Endothelial cell of umbilical vein (primary cell): Measurements from ENCODE around the gene ANKRD34A. TPM values are rescaled to one million over a fixed set of nuclear protein-coding genes. Genes with fewer than 3 reads are reported as not detected.

ENCODE experiments used
- BruUV-seq: library from RNA; stranded (reverse); fragments of 400-500 nt; replicated peaks from 2 replicates; lab custom pipeline; 2021; lab: Mats Ljungman, UMichigan
- CTCF ChIA-PET: fragments of 300-600, 350-600 bp; sonication (Branson Sonifier 250); formaldehyde crosslinking; loops from one replicate; lab custom pipeline; 2021; ENCODE audit warnings: antibody characterized with exemption, inconsistent platforms; lab: Charles Lee
- POLR2A ChIA-PET: fragments of 300-600, 350-600 bp; sonication (Branson Sonifier 250); formaldehyde crosslinking; loops from one replicate; lab custom pipeline; 2021; ENCODE audit warnings: antibody characterized with exemption, inconsistent platforms; lab: Charles Lee
- DNase-seq: peaks from one replicate; pipeline ENCODE4 v3.0.0-alpha.2; 2011; ENCODE audit warnings: low read depth, low spot score
- FAIRE-seq: peaks from 2 replicates; lab custom pipeline; 2011; peaks lifted over from hg19 to GRCh38; lab: Jason Lieb, UNC
- H2AFZ ChIP-seq: 2 replicates; pipeline ENCODE4 v1.6.0; 2012; ENCODE audit warnings: low read depth, low read length, control low read depth, inconsistent platforms
- H3K27ac ChIP-seq: 2 replicates; pipeline ENCODE4 v1.5.1; 2011; ENCODE audit warnings: low read depth, mild to moderate bottlenecking, control low read depth, low read length, moderate library complexity; ENCODE audit not compliant: insufficient read depth
- H3K27me3 ChIP-seq, 2 experiments: 2 replicates each; pipeline versions ENCODE4 v1.6.0 to v1.6.1; 2011; ENCODE audit warnings: low read length in 2 of 2, mixed read lengths in 1 of 2; ENCODE audit not compliant: control insufficient read depth in 2 of 2, insufficient read depth in 2 of 2
- H3K36me3 ChIP-seq, 2 experiments: 2 replicates in 1 of 2; 3 replicates in 1 of 2; pipeline ENCODE4 v1.5.1; 2011; ENCODE audit warnings: low read length in 2 of 2, mild to moderate bottlenecking in 1 of 2, moderate library complexity in 1 of 2; ENCODE audit not compliant: control insufficient read depth in 2 of 2, insufficient read depth in 2 of 2; ENCODE audit errors: extremely low read depth in 1 of 2
- H3K4me1 ChIP-seq: 3 replicates; pipeline ENCODE4 v1.5.1; 2011; ENCODE audit warnings: mild to moderate bottlenecking, low read length; ENCODE audit not compliant: control insufficient read depth, insufficient read depth; ENCODE audit errors: extremely low read depth
- H3K4me2 ChIP-seq: 2 replicates; pipeline ENCODE4 v1.6.1; 2011; ENCODE audit warnings: low read length, control low read depth, mixed read lengths; ENCODE audit not compliant: insufficient read depth
- H3K4me3 ChIP-seq, 3 experiments: fragments of 200-600 bp in 1 of 3; sonication (generic), shearing (Covaris generic) in 1 of 3; replicated peaks in 1 of 3; 2 replicates each; pipeline ENCODE4 v1.5.1; 2011 to 2016; ENCODE audit warnings: control low read depth in 3 of 3, low read length in 3 of 3, mild to moderate bottlenecking in 2 of 3, inconsistent platforms in 1 of 3, low read depth in 1 of 3, moderate library complexity in 1 of 3; ENCODE audit not compliant: insufficient read depth in 1 of 3
- H3K79me2 ChIP-seq: 2 replicates; pipeline ENCODE4 v1.6.0; 2012; ENCODE audit warnings: low read length, inconsistent platforms; ENCODE audit not compliant: control insufficient read depth, insufficient read depth
- H3K9ac ChIP-seq: replicated peaks from 2 replicates; pipeline ENCODE3; 2011; ENCODE audit warnings: low read length, control low read depth; ENCODE audit not compliant: insufficient read depth; ENCODE audit errors: extremely low read depth
- H3K9me1 ChIP-seq: replicated peaks from 3 replicates; pipeline ENCODE4 v1.6.0; 2011; ENCODE audit warnings: mild to moderate bottlenecking, low read length; ENCODE audit not compliant: control insufficient read depth, insufficient read depth; ENCODE audit errors: extremely low read depth
- H3K9me3 ChIP-seq: replicated peaks from 2 replicates; pipeline ENCODE4 v1.5.1; 2012; ENCODE audit warnings: low read length, inconsistent platforms; ENCODE audit not compliant: control insufficient read depth, insufficient read depth
- H4K20me1 ChIP-seq: replicated peaks from 2 replicates; pipeline ENCODE3; 2011; ENCODE audit warnings: mild to moderate bottlenecking, low read length; ENCODE audit not compliant: control insufficient read depth, insufficient read depth; ENCODE audit errors: extremely low read depth
- EZH2 ChIP-seq: IDR thresholded peaks from 2 replicates; pipeline ENCODE4 v1.6.1; 2012; ENCODE audit warnings: borderline replicate concordance, low read depth, mild to moderate bottlenecking, moderate library complexity, low read length, inconsistent platforms; ENCODE audit not compliant: severe bottlenecking
- FOS ChIP-seq: IDR thresholded peaks from 2 replicates; pipeline ENCODE4 v1.6.1; 2011; ENCODE audit warnings: mild to moderate bottlenecking, low read length, moderate library complexity, borderline replicate concordance; ENCODE audit not compliant: insufficient read depth
- GATA2 ChIP-seq: IDR thresholded peaks from 2 replicates; pipeline ENCODE4 v1.7.0; 2011; ENCODE audit warnings: low read depth, mild to moderate bottlenecking, moderate library complexity, mixed read lengths, low read length; ENCODE audit not compliant: insufficient read length, insufficient read depth
- JUN ChIP-seq: IDR thresholded peaks from 2 replicates; pipeline ENCODE4 v1.6.1; 2011; ENCODE audit warnings: borderline replicate concordance, low read depth; ENCODE audit not compliant: insufficient read length, insufficient read depth
- MYC ChIP-seq: IDR thresholded peaks from one replicate; pipeline ENCODE4 v1.6.1; 2011; ENCODE audit warnings: mild to moderate bottlenecking, low read depth, low read length
- POLR2A ChIP-seq: IDR thresholded peaks from 2 replicates; pipeline ENCODE4 v1.6.1; 2012; ENCODE audit warnings: low read depth, mild to moderate bottlenecking, control low read depth, low read length
- POLR2AphosphoS5 ChIP-seq: IDR thresholded peaks from 2 replicates; pipeline ENCODE4 v1.6.1; 2012; ENCODE audit warnings: low read depth, mild to moderate bottlenecking, control low read depth, low read length, moderate library complexity; ENCODE audit not compliant: insufficient read depth
- dilution Hi-C: fragments of 300-500 bp; cut with MboI; formaldehyde crosslinking; loops from one replicate; pipeline ENCODE4 v1.15.0; 2019; ENCODE audit warnings: low sequenced_read_pairs; ENCODE audit not compliant: extremely low pct_ligation_motif_present
- intact Hi-C: fragments of 100-400 bp; cut with micrococcal nuclease; formaldehyde crosslinking; loops from one replicate; pipeline ENCODE4 v1.10.0; 2022
- polyA plus RNA-seq, 4 experiments: library from polyadenylated mRNA; depleted of rRNA in 3 of 4; stranded (reverse) in 3 of 4; unstranded in 1 of 4; fragments of >200 nt; gene quantifications; 2 replicates each; pipeline versions ENCODE4 v1.2.1 to v1.2.3, GENCODE V29; 2011 to 2012; ENCODE audit warnings: missing spikeins in 1 of 4
- total RNA-seq: library from RNA; stranded (reverse); gene quantifications from 2 replicates; pipeline ENCODE4 v1.2.3, GENCODE V29; 2021
- TF ChIP-seq, protein P1 (sequence below): IDR thresholded peaks from 2 replicates; pipeline ENCODE4 v1.6.1; 2011; ENCODE audit not compliant: insufficient read depth, insufficient read length
- TF ChIP-seq, protein P2 (sequence below), 2 donors: IDR thresholded peaks; 1 replicate in 1 of 2; 2 replicates in 1 of 2; pipeline ENCODE4 v1.5.1; 2011; ENCODE audit warnings: low read length in 2 of 2, mild to moderate bottlenecking in 2 of 2, moderate library complexity in 2 of 2, control low read depth in 1 of 2, inconsistent platforms in 1 of 2, low read depth in 1 of 2; ENCODE audit not compliant: insufficient read depth in 1 of 2; ENCODE audit errors: extremely low read depth in 1 of 2

ANKRD34A gene
- total and polyA plus RNA-seq, 2 donors (not counting 3 experiments of a cell fraction or from before 2014, with no cell fraction given) = 0.24 to 0.43 TPM

DNA sequence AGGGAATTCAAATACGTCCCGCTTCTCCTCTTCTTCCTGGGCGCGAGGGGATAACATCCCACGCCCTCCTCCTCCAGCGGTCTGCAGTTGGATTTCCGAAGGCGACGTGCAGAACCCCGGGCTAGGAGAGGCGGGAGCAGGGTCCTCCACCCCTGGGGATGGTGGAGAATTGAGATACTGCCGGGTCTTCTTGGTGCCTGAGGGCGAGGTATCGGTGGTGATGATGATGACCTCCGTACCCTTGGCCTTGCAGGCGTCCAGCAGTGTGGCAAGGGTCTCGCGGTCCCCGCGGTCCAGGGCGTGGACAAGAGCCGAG lies 3.3 kb downstream of the ANKRD34A start:
- no peaks in the 10 kb centered on the region for H3K9me3 ChIP-seq
- peaks cover 46% of the 10 kb centered on the region for H3K4me1 ChIP-seq
- TF ChIP-seq, protein P1, sequence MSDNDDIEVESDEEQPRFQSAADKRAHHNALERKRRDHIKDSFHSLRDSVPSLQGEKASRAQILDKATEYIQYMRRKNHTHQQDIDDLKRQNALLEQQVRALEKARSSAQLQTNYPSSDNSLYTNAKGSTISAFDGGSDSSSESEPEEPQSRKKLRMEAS = no peak
- no peak for TF ChIP-seq POLR2A
- TF ChIP-seq, protein P2, sequence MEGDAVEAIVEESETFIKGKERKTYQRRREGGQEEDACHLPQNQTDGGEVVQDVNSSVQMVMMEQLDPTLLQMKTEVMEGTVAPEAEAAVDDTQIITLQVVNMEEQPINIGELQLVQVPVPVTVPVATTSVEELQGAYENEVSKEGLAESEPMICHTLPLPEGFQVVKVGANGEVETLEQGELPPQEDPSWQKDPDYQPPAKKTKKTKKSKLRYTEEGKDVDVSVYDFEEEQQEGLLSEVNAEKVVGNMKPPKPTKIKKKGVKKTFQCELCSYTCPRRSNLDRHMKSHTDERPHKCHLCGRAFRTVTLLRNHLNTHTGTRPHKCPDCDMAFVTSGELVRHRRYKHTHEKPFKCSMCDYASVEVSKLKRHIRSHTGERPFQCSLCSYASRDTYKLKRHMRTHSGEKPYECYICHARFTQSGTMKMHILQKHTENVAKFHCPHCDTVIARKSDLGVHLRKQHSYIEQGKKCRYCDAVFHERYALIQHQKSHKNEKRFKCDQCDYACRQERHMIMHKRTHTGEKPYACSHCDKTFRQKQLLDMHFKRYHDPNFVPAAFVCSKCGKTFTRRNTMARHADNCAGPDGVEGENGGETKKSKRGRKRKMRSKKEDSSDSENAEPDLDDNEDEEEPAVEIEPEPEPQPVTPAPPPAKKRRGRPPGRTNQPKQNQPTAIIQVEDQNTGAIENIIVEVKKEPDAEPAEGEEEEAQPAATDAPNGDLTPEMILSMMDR (IDR thresholded peaks at IDR 0.05; ENCODE audit: extremely low read depth in 1 of 2, insufficient read depth in 1 of 2, low read depth in 1 of 2, low read length in 2 of 2) = no peak
- TF ChIP-seq FOS = no peak
- TF ChIP-seq GATA2 = no peak
- no peak for TF ChIP-seq MYC
- no peak for TF ChIP-seq JUN
- TF ChIP-seq POLR2AphosphoS5 = no peak
- no peak for TF ChIP-seq EZH2
- DNase-seq = no peak
- H3K27ac ChIP-seq = no peak overlapping the region
- peak overlapping the region; percentile 53 for H3K9ac ChIP-seq
- no peaks in the 10 kb centered on the region for H3K36me3 ChIP-seq
- H3K4me3 ChIP-seq = peak overlapping the region; percentile 32 to 75 (median 73)
- POLR2A ChIA-PET = no interaction called here
- no peaks in the 10 kb centered on the region for H3K27me3 ChIP-seq
- no peaks in the 10 kb centered on the region for H4K20me1 ChIP-seq
- peak overlapping the region; percentile 95 for H2AFZ ChIP-seq
- CTCF ChIA-PET = interaction anchor here (1.5 to 1.6 kb wide), 2 partner anchors 33 to 46 kb away, joined by 4 to 5 read pairs; partner anchors contain the start of gene RBM8A
- BruUV-seq = no TSS peak
- dilution Hi-C loops = no loop called here
- H3K9me1 ChIP-seq = no peaks in the 10 kb centered on the region
- intact Hi-C loops = no loop called here
- FAIRE-seq = no peak
- peaks cover 12% of the 10 kb centered on the region for H3K79me2 ChIP-seq
- H3K4me2 ChIP-seq = peak overlapping the region; percentile 86
